ENCODE measurements around the gene SESN1.

The SESN1 gene

GRCh38 chr6:109055771-109056235 lies 38.8 kb downstream of the SESN1 start:
- Histone ChIP-seq H3K9ac (ENCODE audit: low read depth, low read length, poor library complexity, severe bottlenecking) (no peak overlapping the region), H3K4me2 (ENCODE audit: low read depth, low read length, poor library complexity, severe bottlenecking) (no peak overlapping the region), H3K4me3 (ENCODE audit: low read length, poor library complexity, severe bottlenecking) (no peak overlapping the region), H4K20me1 (ENCODE audit: insufficient read depth, low read length, poor library complexity, severe bottlenecking) (no peaks in the 10 kb centered on the region), H3K9me2 (replicated peaks; ENCODE audit: low read depth, low read length) (no peaks in the 10 kb centered on the region), H3K36me3 (ENCODE audit: insufficient read depth, low read length) (no peaks in the 10 kb centered on the region), H3K9me3 (ENCODE audit: insufficient read depth, low read depth, low read length) (no peaks in the 10 kb centered on the region), H3K27me3 (ENCODE audit: insufficient read depth, low read length, poor library complexity, severe bottlenecking) (no peaks in the 10 kb centered on the region), H3K79me2 (ENCODE audit: insufficient read depth, low read length) (peaks cover 22% of the 10 kb centered on the region; the same call in 1 of the 2 replicates), H3F3A (ENCODE audit: low read depth) (no peaks in the 10 kb centered on the region), H2AFZ (ENCODE audit: low read length) (no peak overlapping the region), H3K4me1 (ENCODE audit: insufficient read depth, low read length, poor library complexity, severe bottlenecking) (peaks cover 51% of the 10 kb centered on the region)
- TF ChIP-seq EZH2phosphoT487 (IDR thresholded peaks at IDR 0.05; ENCODE audit: borderline replicate concordance) = no peak
- TF ChIP-seq CTCF (conservative IDR thresholded peaks at IDR 0.05; ENCODE audit: low read length) = no peak

- Histone ChIP-seq H4K20me1 (ENCODE audit: insufficient read depth, low read length, poor library complexity, severe bottlenecking) (no peaks in the 10 kb centered on the region), H3K36me3 (ENCODE audit: insufficient read depth, low read length) (no peaks in the 10 kb centered on the region; the same call in 1 of the 2 replicates), H3F3A (ENCODE audit: low read depth) (no peaks in the 10 kb centered on the region), H3K9me2 (replicated peaks; ENCODE audit: low read depth, low read length) (no peaks in the 10 kb centered on the region), H3K4me1 (ENCODE audit: insufficient read depth, low read length, poor library complexity, severe bottlenecking) (peaks cover 45% of the 10 kb centered on the region), H2AFZ (ENCODE audit: low read length) (no peak overlapping the region), H3K9ac (ENCODE audit: low read depth, low read length, poor library complexity, severe bottlenecking) (no peak overlapping the region), H3K79me2 (ENCODE audit: insufficient read depth, low read length) (peaks cover 30% of the 10 kb centered on the region; the same call in 1 of the 2 replicates), H3K9me3 (ENCODE audit: insufficient read depth, low read depth, low read length) (no peaks in the 10 kb centered on the region), H3K4me2 (ENCODE audit: low read depth, low read length, poor library complexity, severe bottlenecking) (no peak overlapping the region), H3K27me3 (ENCODE audit: insufficient read depth, low read length, poor library complexity, severe bottlenecking) (no peaks in the 10 kb centered on the region), H3K4me3 (ENCODE audit: low read length, poor library complexity, severe bottlenecking) (no peak overlapping the region)
- TF ChIP-seq CTCF (conservative IDR thresholded peaks at IDR 0.05; ENCODE audit: low read length) = no peak
- TF ChIP-seq EZH2phosphoT487 (IDR thresholded peaks at IDR 0.05; ENCODE audit: borderline replicate concordance) = no peak
Observed at GRCh38 chr6:109053336-109053735, 41.3 kb downstream of the SESN1 start.

- Histone ChIP-seq H3K4me1 (ENCODE audit: insufficient read depth, low read length, poor library complexity, severe bottlenecking) (peaks cover 47% of the 10 kb centered on the region), H3K27me3 (ENCODE audit: insufficient read depth, low read length, poor library complexity, severe bottlenecking) (no peaks in the 10 kb centered on the region), H2AFZ (ENCODE audit: low read length) (no peak overlapping the region), H3K4me2 (ENCODE audit: low read depth, low read length, poor library complexity, severe bottlenecking) (peak overlapping the region; percentile 1), H3K9ac (ENCODE audit: low read depth, low read length, poor library complexity, severe bottlenecking) (no peak overlapping the region), H4K20me1 (ENCODE audit: insufficient read depth, low read length, poor library complexity, severe bottlenecking) (no peaks in the 10 kb centered on the region), H3K9me3 (ENCODE audit: insufficient read depth, low read depth, low read length) (no peaks in the 10 kb centered on the region), H3F3A (ENCODE audit: low read depth) (no peaks in the 10 kb centered on the region), H3K36me3 (ENCODE audit: insufficient read depth, low read length) (no peaks in the 10 kb centered on the region; the same call in 1 of the 2 replicates), H3K79me2 (ENCODE audit: insufficient read depth, low read length) (peaks cover 30% of the 10 kb centered on the region; the same call in 1 of the 2 replicates), H3K9me2 (replicated peaks; ENCODE audit: low read depth, low read length) (no peaks in the 10 kb centered on the region), H3K4me3 (ENCODE audit: low read length, poor library complexity, severe bottlenecking) (no peak overlapping the region)
- no peak for TF ChIP-seq EZH2phosphoT487 (IDR thresholded peaks at IDR 0.05; ENCODE audit: borderline replicate concordance)
Observed at GRCh38 chr6:109052852-109053251, 41.8 kb downstream of the SESN1 start.
